Measurements from ENCODE around the gene S1PR5.

S1PR5 gene

GRCh38 chr19:10514211-10515145 is 2.8 kb downstream of the S1PR5 start:
- DNase-seq (ENCODE audit: low spot score): no peak

GRCh38 chr19:10513223-10513622 is 4.0 kb downstream of the S1PR5 start:
- DNase-seq (ENCODE audit: low spot score): no peak

GRCh38 chr19:10510301-10510802 is 6.9 kb downstream of the S1PR5 start:
- peak; percentile 17 for DNase-seq (ENCODE audit: low spot score)

GRCh38 chr19:10508707-10509106 is 8.5 kb downstream of the S1PR5 start:
- no peak for DNase-seq (ENCODE audit: low spot score)

GRCh38 chr19:10508036-10508435 is 9.2 kb downstream of the S1PR5 start:
- no peak for DNase-seq (ENCODE audit: low spot score)

GRCh38 chr19:10505583-10506229 is 11.5 kb downstream of the S1PR5 start:
- DNase-seq (ENCODE audit: low spot score): peak; percentile 66

GRCh38 chr19:10503002-10503789 is 14.1 kb downstream of the S1PR5 start, which contains the start of gene KEAP1:
TSS of gene KEAP1 (minus strand) at chr19:10503356. CDS start at chr19:10500033, 3,323 bp downstream.
- peak; percentile 41 for DNase-seq (ENCODE audit: low spot score)

- DNase-seq (ENCODE audit: low spot score): peak; percentile 86
These were observed 14.7 kb downstream of the S1PR5 start for GRCh38 chr19:10502524-10503001.

- peak; percentile 68 for DNase-seq (ENCODE audit: low spot score)
These were observed 15.2 kb downstream of the S1PR5 start for GRCh38 chr19:10501971-10502523.

- no peak for DNase-seq (ENCODE audit: low spot score)
These were observed 17.0 kb downstream of the S1PR5 start for GRCh38 chr19:10500247-10500592.

GRCh38 chr19:10499550-10500246 is 17.5 kb downstream of the S1PR5 start:
- no peak for DNase-seq (ENCODE audit: low spot score)

GRCh38 chr19:10497371-10497770 is 19.9 kb downstream of the S1PR5 start:
- DNase-seq (ENCODE audit: low spot score): no peak

GRCh38 chr19:10491472-10492047 is 25.7 kb downstream of the S1PR5 start:
- DNase-seq (ENCODE audit: low spot score): no peak

GRCh38 chr19:10486551-10486950 is 30.7 kb downstream of the S1PR5 start:
- no peak for DNase-seq (ENCODE audit: low spot score)

GRCh38 chr19:10478903-10479384 is 38.3 kb downstream of the S1PR5 start:
- DNase-seq (ENCODE audit: low spot score): peak; percentile 96

- no peak for DNase-seq (ENCODE audit: low spot score)
These were observed 38.8 kb downstream of the S1PR5 start for GRCh38 chr19:10478476-10478875.

GRCh38 chr19:10474962-10475451 is 42.2 kb downstream of the S1PR5 start:
- DNase-seq (ENCODE audit: low spot score): no peak

GRCh38 chr19:10473192-10473591 is 44.1 kb downstream of the S1PR5 start:
- DNase-seq (ENCODE audit: low spot score): no peak

GRCh38 chr19:10471909-10472308 is 45.3 kb downstream of the S1PR5 start:
- DNase-seq (ENCODE audit: low spot score): peak; percentile 35

- no peak for DNase-seq (ENCODE audit: low spot score)
These were observed 49.1 kb downstream of the S1PR5 start for GRCh38 chr19:10468133-10468532.

Data from cerebellar cortex (tissue), 1 donor.